ENCODE results near the gene SCLT1. TPM values are rescaled to one million over a fixed set of nuclear protein-coding genes. Genes with fewer than 3 reads are reported as not detected.

SCLT1 gene
- total RNA-seq, 1 experiment from 2014 or later, result 15.2 TPM

- H3K4me2 ChIP-seq (ENCODE audit: low read length), result no peak overlapping the region
- no peaks in the 10 kb centered on the region for H3K27me3 ChIP-seq (ENCODE audit: low read length)
- ATAC-seq (no peak), DNase-seq (no peak)
- H3K27ac ChIP-seq (ENCODE audit: low read length), result no peak overlapping the region
- CTCF ChIA-PET, result no interaction called here
- no TSS peak for BruUV-seq (replicated peaks)
- H3K9me2 ChIP-seq (replicated peaks; ENCODE audit: low read length), result no peaks in the 10 kb centered on the region
- no peaks in the 10 kb centered on the region for H3K36me3 ChIP-seq (ENCODE audit: low read depth, low read length)
- no peaks in the 10 kb centered on the region for H3K79me2 ChIP-seq (ENCODE audit: low read length)
- no peak overlapping the region for H2AFZ ChIP-seq (ENCODE audit: low read length)
- no peaks in the 10 kb centered on the region for H4K20me1 ChIP-seq (ENCODE audit: low read length)
- POLR2A ChIA-PET (ENCODE audit: unreplicated experiment), result no interaction called here
- H3K9ac ChIP-seq (ENCODE audit: low read length), result no peak overlapping the region
- no peaks in the 10 kb centered on the region for H3K9me3 ChIP-seq (ENCODE audit: low read length)
- H3F3A ChIP-seq (ENCODE audit: low read length, unreplicated experiment), result no peaks in the 10 kb centered on the region
- intact Hi-C loops (cut with micrococcal nuclease), result no loop called here
- H3K4me3 ChIP-seq (ENCODE audit: low read length), result no peak overlapping the region
- no peaks in the 10 kb centered on the region for H3K4me1 ChIP-seq (ENCODE audit: insufficient read depth, low read length)
- TF ChIP-seq CTCF (conservative IDR thresholded peaks at IDR 0.05; ENCODE audit: low read depth, low read length) (no peak), EZH2 (IDR thresholded peaks at IDR 0.05; ENCODE audit: low read length, unreplicated experiment) (no peak), EZH2phosphoT487 (IDR thresholded peaks at IDR 0.05; ENCODE audit: borderline replicate concordance, low read length) (no peak)
Measured at GRCh38 chr4:129113919-129114318, 20.6 kb upstream of the SCLT1 start.

GRCh38 chr4:129113434-129113833 is 20.1 kb upstream of the SCLT1 start:
- no peak overlapping the region for H3K4me3 ChIP-seq (ENCODE audit: low read length)
- H2AFZ ChIP-seq (ENCODE audit: low read length), result no peak overlapping the region
- H3K9me3 ChIP-seq (ENCODE audit: low read length), result no peaks in the 10 kb centered on the region
- POLR2A ChIA-PET (ENCODE audit: unreplicated experiment), result interaction anchor here (0.5 kb wide), 1 partner anchor 20 kb away, joined by 5 read pairs; the partner anchor contains the start of gene SCLT1
- H3K4me2 ChIP-seq (ENCODE audit: low read length), result no peak overlapping the region
- no peak for TF ChIP-seq EZH2 (IDR thresholded peaks at IDR 0.05; ENCODE audit: low read length, unreplicated experiment)
- TF ChIP-seq EZH2phosphoT487 (IDR thresholded peaks at IDR 0.05; ENCODE audit: borderline replicate concordance, low read length), result no peak
- TF ChIP-seq CTCF (conservative IDR thresholded peaks at IDR 0.05; ENCODE audit: low read depth, low read length), result no peak
- DNase-seq, result no peak
- H3K36me3 ChIP-seq (ENCODE audit: low read depth, low read length), result no peaks in the 10 kb centered on the region
- H3K9me2 ChIP-seq (replicated peaks; ENCODE audit: low read length), result no peaks in the 10 kb centered on the region
- H4K20me1 ChIP-seq (ENCODE audit: low read length), result no peaks in the 10 kb centered on the region
- no peaks in the 10 kb centered on the region for H3K4me1 ChIP-seq (ENCODE audit: insufficient read depth, low read length)
- no TSS peak for BruUV-seq (replicated peaks)
- H3K27me3 ChIP-seq (ENCODE audit: low read length), result no peaks in the 10 kb centered on the region
- intact Hi-C loops (cut with micrococcal nuclease), result no loop called here
- H3F3A ChIP-seq (ENCODE audit: low read length, unreplicated experiment), result no peaks in the 10 kb centered on the region
- no peak for ATAC-seq
- H3K27ac ChIP-seq (ENCODE audit: low read length), result no peak overlapping the region
- no peaks in the 10 kb centered on the region for H3K79me2 ChIP-seq (ENCODE audit: low read length)
- CTCF ChIA-PET, result no interaction called here
- no peak overlapping the region for H3K9ac ChIP-seq (ENCODE audit: low read length)

GRCh38 chr4:129111919-129112318 is 18.6 kb upstream of the SCLT1 start:
- TF ChIP-seq CTCF (conservative IDR thresholded peaks at IDR 0.05; ENCODE audit: low read depth, low read length) (no peak), EZH2phosphoT487 (IDR thresholded peaks at IDR 0.05; ENCODE audit: borderline replicate concordance, low read length) (no peak), EZH2 (IDR thresholded peaks at IDR 0.05; ENCODE audit: low read length, unreplicated experiment) (no peak)
- Histone ChIP-seq H3K9me2 (replicated peaks; ENCODE audit: low read length) (no peaks in the 10 kb centered on the region), H3F3A (ENCODE audit: low read length, unreplicated experiment) (no peaks in the 10 kb centered on the region), H3K36me3 (ENCODE audit: low read depth, low read length) (no peaks in the 10 kb centered on the region), H3K4me2 (ENCODE audit: low read length) (no peak overlapping the region), H3K79me2 (ENCODE audit: low read length) (no peaks in the 10 kb centered on the region), H3K9me3 (ENCODE audit: low read length) (no peaks in the 10 kb centered on the region), H3K4me1 (ENCODE audit: insufficient read depth, low read length) (no peaks in the 10 kb centered on the region), H2AFZ (ENCODE audit: low read length) (no peak overlapping the region), H3K27me3 (ENCODE audit: low read length) (no peaks in the 10 kb centered on the region), H3K27ac (ENCODE audit: low read length) (no peak overlapping the region), H3K4me3 (ENCODE audit: low read length) (no peak overlapping the region), H3K9ac (ENCODE audit: low read length) (no peak overlapping the region), H4K20me1 (ENCODE audit: low read length) (no peaks in the 10 kb centered on the region)
- CTCF ChIA-PET, result no interaction called here
- DNase-seq, result no peak
- no TSS peak for BruUV-seq (replicated peaks)
- no peak for ATAC-seq
- POLR2A ChIA-PET (ENCODE audit: unreplicated experiment), result no interaction called here
- intact Hi-C loops (cut with micrococcal nuclease), result no loop called here

Data from PC-3 (cell line).